OCI-LY3 (cell line): ENCODE data around the gene G6PC2.

Source experiments
- CTCF ChIP-seq: fragments of 200-600, 300-600 bp; sonication (generic); IDR thresholded peaks from 2 replicates; pipeline ENCODE4 v1.5.1; 2014; ENCODE audit warnings: antibody characterized with exemption, low read length, low read depth
- EZH2phosphoT487 ChIP-seq: fragments of 200-600 bp; shearing (Covaris generic); IDR thresholded peaks from 2 replicates; pipeline ENCODE4 v1.6.1; 2018; ENCODE audit warnings: antibody characterized with exemption, mixed run types, low read depth

- TF ChIP-seq CTCF (no peak), EZH2phosphoT487 (no peak)
Observed at GRCh38 chr2:168928113-168928831, 27.2 kb downstream of the G6PC2 start.
